VCaP (cell line): ENCODE data around the gene MYO7B.

ENCODE experiments used
- H3K27ac ChIP-seq: fragments of 450-650 bp; 2 replicates; pipeline ENCODE4 v1.5.1; 2017
- TF ChIP-seq, protein P1 (sequence below): fragments of 450-650 bp; conservative IDR thresholded peaks from 2 replicates; pipeline ENCODE4 v1.5.1; 2017; ENCODE audit warnings: mild to moderate bottlenecking, moderate library complexity

MYO7B gene

DNA sequence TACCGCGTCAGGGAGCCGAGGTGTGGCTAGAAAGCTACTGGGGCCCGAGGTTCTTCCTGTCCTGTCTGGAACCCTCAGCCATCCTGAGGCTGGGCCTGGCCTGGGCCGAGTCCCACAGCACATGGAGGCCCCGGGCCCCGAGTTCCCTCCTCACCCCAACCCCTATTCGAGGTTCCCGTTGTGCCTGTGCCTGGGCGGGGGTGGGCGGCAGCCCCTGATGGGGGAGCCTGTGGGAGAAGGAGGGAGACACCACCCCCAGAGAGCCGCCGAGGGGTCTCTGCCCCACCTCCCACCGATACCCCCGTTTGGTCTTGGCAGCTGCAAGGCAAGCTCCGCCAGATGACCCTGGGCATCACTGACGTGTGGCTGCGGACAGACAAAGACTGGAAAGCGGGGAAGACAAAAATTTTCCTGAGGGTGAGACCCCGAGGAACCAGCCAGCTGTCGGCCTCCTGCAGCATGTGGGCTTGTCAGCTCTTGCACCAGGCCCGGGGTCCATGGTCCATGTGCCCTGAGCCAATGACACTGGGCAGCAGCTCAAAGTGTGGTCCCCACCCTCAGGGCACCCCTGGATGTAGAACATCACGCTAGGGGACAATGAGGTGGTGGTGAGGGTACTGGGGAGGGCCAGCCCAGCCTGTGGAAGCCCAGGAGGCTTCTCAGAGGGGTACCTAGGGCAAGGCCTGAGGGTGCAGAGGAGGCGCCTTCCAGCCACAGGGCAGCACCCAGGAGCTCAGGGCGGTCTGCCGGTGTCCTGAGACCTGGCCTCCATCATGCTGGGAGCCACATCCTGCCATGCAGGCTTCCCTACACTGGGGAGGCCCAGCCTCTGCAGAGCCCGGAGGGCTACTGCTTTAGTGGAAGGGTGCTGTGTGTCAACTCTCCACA lies 58.0 kb downstream of the MYO7B start:
- TF ChIP-seq, protein P1, sequence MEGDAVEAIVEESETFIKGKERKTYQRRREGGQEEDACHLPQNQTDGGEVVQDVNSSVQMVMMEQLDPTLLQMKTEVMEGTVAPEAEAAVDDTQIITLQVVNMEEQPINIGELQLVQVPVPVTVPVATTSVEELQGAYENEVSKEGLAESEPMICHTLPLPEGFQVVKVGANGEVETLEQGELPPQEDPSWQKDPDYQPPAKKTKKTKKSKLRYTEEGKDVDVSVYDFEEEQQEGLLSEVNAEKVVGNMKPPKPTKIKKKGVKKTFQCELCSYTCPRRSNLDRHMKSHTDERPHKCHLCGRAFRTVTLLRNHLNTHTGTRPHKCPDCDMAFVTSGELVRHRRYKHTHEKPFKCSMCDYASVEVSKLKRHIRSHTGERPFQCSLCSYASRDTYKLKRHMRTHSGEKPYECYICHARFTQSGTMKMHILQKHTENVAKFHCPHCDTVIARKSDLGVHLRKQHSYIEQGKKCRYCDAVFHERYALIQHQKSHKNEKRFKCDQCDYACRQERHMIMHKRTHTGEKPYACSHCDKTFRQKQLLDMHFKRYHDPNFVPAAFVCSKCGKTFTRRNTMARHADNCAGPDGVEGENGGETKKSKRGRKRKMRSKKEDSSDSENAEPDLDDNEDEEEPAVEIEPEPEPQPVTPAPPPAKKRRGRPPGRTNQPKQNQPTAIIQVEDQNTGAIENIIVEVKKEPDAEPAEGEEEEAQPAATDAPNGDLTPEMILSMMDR, result no peak
- no peak overlapping the region for H3K27ac ChIP-seq

DNA sequence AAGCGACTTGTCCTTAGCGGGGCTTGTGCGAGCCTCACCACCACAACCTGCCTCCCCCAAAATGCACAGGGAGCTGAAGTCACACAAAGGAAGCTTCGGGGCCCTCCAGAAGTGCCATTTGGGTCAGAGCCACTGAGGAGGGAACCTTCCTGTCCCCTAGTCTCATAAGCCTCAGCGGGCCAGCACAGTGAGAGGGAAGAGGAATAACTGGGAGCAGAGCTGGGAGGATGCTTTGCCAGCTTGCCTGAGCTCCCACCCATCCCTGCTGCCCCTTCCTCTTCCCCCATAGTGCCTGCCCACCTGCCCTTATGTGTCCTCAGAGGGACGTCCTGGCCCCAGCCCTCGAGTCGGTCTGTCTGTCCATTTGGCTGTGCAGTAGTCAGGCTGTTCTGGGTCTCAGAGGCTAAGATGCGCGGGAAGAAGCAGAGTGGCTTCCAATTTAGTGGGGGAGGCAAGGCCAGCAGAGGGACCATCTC lies 58.7 kb downstream of the MYO7B start:
- H3K27ac ChIP-seq, result no peak overlapping the region
- TF ChIP-seq, protein P1, result no peak

- TF ChIP-seq, protein P1, result no peak
- H3K27ac ChIP-seq, result no peak overlapping the region
These were observed 61.0 kb downstream of the MYO7B start for GRCh38 chr2:127596311-127597045.

GRCh38 chr2:127597046-127597983 lies 61.8 kb downstream of the MYO7B start:
- H3K27ac ChIP-seq, result no peak overlapping the region
- TF ChIP-seq, protein P1, result no peak

DNA sequence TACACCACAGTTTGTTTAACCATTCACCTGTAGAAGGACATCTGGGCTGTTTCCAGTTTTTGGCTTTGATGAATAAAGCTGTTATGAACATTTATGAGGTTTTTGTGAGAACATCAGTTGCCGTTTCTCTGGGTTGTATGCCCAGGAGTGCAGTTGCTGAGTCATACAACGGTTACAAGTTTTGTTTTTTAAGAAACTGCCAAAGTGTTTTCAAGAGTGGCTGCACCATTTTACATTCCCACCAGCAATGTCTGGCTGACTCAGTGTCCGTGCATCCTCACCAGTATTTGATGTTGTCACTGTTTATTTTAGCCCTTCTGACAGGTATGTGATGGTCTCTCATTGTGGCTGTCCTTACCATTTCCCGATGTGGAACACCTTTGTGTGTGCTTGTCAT lies 62.5 kb downstream of the MYO7B start:
- TF ChIP-seq, protein P1, result no peak
- H3K27ac ChIP-seq, result no peak overlapping the region

GRCh38 chr2:127598711-127599110 lies 63.2 kb downstream of the MYO7B start:
- no peak overlapping the region for H3K27ac ChIP-seq
- TF ChIP-seq, protein P1, result no peak
